ENCODE measurements around the gene MTOR. TPM values are rescaled to one million over a fixed set of nuclear protein-coding genes. Genes with fewer than 3 reads are reported as not detected.
"Not testable (repeated sequence)": the region's sequence is repeated elsewhere in the genome, so short reads cannot be mapped to it uniquely, and the experiment has no call there.

Gene MTOR
- total and polyA plus RNA-seq, 5 donors, result 19.2 to 35.5 (median 28.5) TPM

DNA sequence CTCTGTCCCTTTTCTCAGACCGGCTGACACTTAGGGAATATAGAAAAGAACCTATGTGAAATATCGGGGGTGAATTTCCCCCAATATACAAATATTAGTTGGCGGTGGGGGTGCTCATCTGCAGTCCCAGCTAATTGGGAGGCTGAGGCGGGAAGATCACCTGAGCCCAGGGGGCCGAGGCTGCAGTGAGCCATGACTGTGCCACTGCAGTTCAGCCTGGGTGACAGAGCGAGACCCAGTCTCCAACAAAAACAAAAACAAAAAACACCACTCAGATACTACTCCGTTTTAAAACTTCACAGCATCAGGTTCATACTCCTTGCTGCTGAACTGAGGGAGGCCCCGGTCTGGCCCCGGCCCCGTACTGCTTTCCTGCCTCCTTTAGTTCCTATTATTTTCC, 156.8 kb downstream of the MTOR start:
- Histone ChIP-seq H3K4me1 (ENCODE audit: control insufficient read depth, insufficient read depth, low read length) (no peaks in the 10 kb centered on the region), H3K27ac (ENCODE audit: low read length) (no peak overlapping the region), H3K27me3 (ENCODE audit: control insufficient read depth, insufficient read depth) (no peaks in the 10 kb centered on the region), H3K4me3 (ENCODE audit: low read length) (no peak overlapping the region), H3K9me3 (ENCODE audit: control insufficient read depth, low read length) (no peaks in the 10 kb centered on the region)
- DNase-seq (no peak), ATAC-seq (no peak)
- 92% methylated on average over 10 of the region's 10 CpGs for WGBS
- intact Hi-C loops (cut with DNase I), result no loop called here

DNA sequence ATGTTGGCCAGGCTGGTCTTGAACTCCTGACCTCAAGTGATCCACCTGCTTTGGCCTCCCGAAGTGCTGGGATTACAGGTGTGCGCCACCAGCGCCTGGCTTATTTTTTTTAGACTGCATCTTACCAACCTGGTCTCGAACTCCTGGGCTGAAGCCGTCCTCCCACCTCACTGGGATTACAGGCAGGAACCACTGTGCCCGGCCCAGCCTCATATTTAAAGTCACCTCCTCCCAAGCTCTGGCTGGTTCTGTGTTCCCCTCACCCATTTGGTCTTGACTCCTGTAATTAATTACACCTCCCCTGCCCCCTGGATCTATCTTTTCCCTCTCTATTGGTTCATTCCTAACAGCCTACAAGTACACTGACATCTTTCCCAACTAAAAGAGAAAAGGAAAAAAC, 161.0 kb downstream of the MTOR start:
- no peak overlapping the region for H3K4me3 ChIP-seq (ENCODE audit: low read length)
- no peaks in the 10 kb centered on the region for H3K27me3 ChIP-seq (ENCODE audit: control insufficient read depth, insufficient read depth)
- no peak for ATAC-seq
- no peak for DNase-seq
- no peak overlapping the region for H3K27ac ChIP-seq (ENCODE audit: low read length)
- intact Hi-C loops (cut with DNase I), result no loop called here
- WGBS, result 93% methylated on average over 6 of the region's 6 CpGs
- H3K4me1 ChIP-seq (ENCODE audit: control insufficient read depth, insufficient read depth, low read length), result no peaks in the 10 kb centered on the region
- H3K9me3 ChIP-seq (ENCODE audit: control insufficient read depth, low read length), result no peaks in the 10 kb centered on the region

DNA sequence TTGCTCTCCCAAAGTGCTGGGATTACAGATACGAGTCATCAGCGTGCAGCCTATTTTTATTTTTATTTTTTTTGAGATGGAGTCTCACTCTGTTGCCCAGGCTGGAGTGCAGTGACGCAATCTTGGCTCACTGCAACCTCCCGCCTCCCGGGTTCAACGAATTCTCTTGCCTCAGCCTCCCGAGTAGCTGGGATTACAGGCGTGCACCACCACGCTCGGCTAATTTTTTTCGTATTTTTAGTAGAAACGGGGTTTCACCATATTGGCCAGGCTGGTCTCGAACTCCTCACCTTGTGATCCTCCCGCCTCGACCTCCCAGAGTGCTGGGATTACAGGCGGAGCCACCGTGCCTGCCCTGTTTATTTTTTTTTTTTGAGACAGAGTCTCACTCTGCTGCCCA, 161.5 kb downstream of the MTOR start:
- 95% methylated on average over 17 of the region's 17 CpGs for WGBS
- DNase-seq; H3K9me3 ChIP-seq (ENCODE audit: control insufficient read depth, low read length); H3K27me3 ChIP-seq (ENCODE audit: control insufficient read depth, insufficient read depth); H3K27ac ChIP-seq (ENCODE audit: low read length); H3K4me1 ChIP-seq (ENCODE audit: control insufficient read depth, insufficient read depth, low read length); H3K4me3 ChIP-seq (ENCODE audit: low read length); ATAC-seq; intact Hi-C loops (cut with DNase I): not testable (repeated sequence)

DNA sequence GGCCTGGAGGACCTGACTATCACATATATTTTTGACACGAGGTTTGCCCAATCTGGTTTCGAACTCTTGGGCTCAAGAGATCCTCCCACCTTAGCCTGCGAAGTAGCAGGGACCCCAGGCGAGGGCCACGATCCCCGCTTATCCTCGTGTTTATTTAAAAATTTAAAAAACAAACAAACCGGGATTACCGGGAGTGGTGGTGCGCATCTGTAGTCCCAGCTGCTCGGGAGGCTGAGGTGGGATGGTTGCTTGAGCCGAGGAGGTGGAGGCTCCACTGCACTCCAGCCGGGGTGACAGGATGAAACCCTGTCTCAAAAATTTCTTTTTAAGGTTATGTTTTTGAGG, 162.2 kb downstream of the MTOR start:
- peak overlapping the region; percentile 76 for H3K4me3 ChIP-seq (ENCODE audit: low read length)
- intact Hi-C loops (cut with DNase I), result no loop called here
- H3K27ac ChIP-seq (ENCODE audit: low read length), result peak overlapping the region; percentile 65
- no peaks in the 10 kb centered on the region for H3K9me3 ChIP-seq (ENCODE audit: control insufficient read depth, low read length)
- no peaks in the 10 kb centered on the region for H3K4me1 ChIP-seq (ENCODE audit: control insufficient read depth, insufficient read depth, low read length)
- no peaks in the 10 kb centered on the region for H3K27me3 ChIP-seq (ENCODE audit: control insufficient read depth, insufficient read depth)
- WGBS, result 55% methylated on average over 13 of the region's 13 CpGs
- DNase-seq (no peak), ATAC-seq (no peak)

DNA sequence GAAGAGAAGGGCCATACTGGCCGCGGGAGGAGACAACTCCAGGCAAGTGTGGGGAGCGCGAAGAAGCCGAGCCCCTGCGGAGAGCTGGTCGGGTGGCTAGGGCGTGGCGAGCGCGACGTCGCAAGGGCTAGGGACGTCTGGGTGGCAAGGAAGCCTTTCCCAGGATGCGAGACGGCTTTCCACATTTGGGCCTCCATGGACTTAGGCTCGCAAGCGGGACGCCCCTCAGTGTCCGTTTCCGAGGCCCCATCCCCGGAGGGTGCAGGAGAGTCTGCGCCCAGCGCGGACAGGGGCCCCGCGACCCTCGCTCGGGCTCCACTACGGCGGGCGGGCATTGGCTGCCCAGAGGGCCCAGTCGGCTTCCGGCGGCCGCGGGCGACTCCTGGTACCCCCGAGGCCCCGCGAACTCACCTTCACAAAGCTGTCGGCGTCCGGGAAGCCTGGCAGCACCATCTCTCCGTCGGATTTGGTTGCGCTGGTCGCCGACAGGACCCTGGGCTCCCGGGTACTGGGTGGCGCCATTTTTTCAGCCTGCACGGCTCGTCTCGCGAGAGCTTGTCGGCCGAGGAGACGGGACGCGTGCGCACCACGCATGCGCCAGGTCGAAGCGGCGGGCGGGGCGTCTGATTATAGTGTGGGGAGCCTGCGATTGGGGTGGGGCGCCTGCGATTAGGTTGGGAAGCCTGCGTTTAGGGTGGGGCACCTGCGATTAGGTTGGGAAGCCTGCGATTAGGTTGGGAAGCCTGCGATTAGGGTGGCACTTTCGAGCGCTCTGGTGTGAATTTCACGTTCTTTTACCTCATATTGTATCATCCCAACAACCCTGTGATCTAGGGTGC, 162.8 kb downstream of the MTOR start, which contains the start of gene EXOSC10:
EXOSC10 (minus strand) TSS at position 560 of the 839 bp plus-strand sequence; CDS start at position 522, 38 bp downstream.
- intact Hi-C loops (cut with DNase I), result no loop called here
- WGBS, result under 1% methylated on average over 78 of the region's 78 CpGs
- peak; percentile 97 to 98 for ATAC-seq
- Histone ChIP-seq H3K27ac (ENCODE audit: low read length) (peak within 1 kb of the TSS; percentile 65), H3K9me3 (ENCODE audit: control insufficient read depth, low read length) (no peaks in the 10 kb centered on the region), H3K4me3 (ENCODE audit: low read length) (peak within 1 kb of the TSS; percentile 76), H3K4me1 (ENCODE audit: control insufficient read depth, insufficient read depth, low read length) (no peaks in the 10 kb centered on the region), H3K27me3 (ENCODE audit: control insufficient read depth, insufficient read depth) (no peaks in the 10 kb centered on the region)
- peak; percentile 95 to 98 (median 98) for DNase-seq

DNA sequence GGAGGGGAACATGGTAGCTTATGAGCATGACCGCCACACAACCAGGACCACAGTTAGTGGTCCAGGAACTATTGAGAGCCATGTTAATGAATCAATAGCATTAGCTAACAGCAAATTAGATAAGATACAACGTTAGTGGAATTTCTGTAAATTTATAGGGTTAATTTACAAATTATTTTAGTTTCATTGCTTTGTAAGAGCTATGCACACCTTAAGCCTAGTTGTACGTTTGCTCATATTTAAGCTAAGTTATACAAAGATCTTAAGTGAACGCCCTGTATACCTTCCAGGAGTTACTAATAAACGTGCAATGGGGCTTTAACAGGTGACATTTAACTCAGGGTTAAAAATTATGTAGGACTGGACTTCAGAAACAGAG, 163.4 kb downstream of the MTOR start:
- no peaks in the 10 kb centered on the region for H3K27me3 ChIP-seq (ENCODE audit: control insufficient read depth, insufficient read depth)
- H3K9me3 ChIP-seq (ENCODE audit: control insufficient read depth, low read length), result no peaks in the 10 kb centered on the region
- 15% methylated on average over 5 of the region's 5 CpGs for WGBS
- ATAC-seq (no peak), DNase-seq (no peak)
- intact Hi-C loops (cut with DNase I), result no loop called here
- H3K27ac ChIP-seq (ENCODE audit: low read length), result no peak overlapping the region
- H3K4me3 ChIP-seq (ENCODE audit: low read length), result peak overlapping the region; percentile 76
- no peaks in the 10 kb centered on the region for H3K4me1 ChIP-seq (ENCODE audit: control insufficient read depth, insufficient read depth, low read length)

DNA sequence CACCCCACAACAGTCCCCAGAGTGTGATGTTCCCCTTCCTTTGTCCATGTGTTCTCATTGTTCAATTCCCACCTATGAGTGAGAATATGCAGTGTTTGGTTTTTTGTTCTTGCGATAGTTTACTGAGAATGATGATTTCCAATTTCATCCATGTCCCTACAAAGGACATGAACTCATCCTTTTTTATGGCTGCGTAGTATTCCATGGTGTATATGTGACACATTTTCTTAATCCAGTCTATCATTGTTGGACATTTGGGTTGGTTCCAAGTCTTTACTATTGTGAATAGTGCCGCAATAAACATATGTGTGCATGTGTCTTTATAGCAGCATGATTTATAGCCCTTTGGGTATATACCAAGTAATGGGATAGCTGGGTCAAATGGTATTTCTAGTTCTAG, 178.6 kb downstream of the MTOR start:
- H3K4me1 ChIP-seq (ENCODE audit: control insufficient read depth, insufficient read depth, low read length); H3K27me3 ChIP-seq (ENCODE audit: control insufficient read depth, insufficient read depth); H3K27ac ChIP-seq (ENCODE audit: low read length); intact Hi-C loops (cut with DNase I); H3K4me3 ChIP-seq (ENCODE audit: low read length); DNase-seq; H3K9me3 ChIP-seq (ENCODE audit: control insufficient read depth, low read length); ATAC-seq: not testable (repeated sequence)
- WGBS, result 96% methylated on average over 2 of the region's 3 CpGs

DNA sequence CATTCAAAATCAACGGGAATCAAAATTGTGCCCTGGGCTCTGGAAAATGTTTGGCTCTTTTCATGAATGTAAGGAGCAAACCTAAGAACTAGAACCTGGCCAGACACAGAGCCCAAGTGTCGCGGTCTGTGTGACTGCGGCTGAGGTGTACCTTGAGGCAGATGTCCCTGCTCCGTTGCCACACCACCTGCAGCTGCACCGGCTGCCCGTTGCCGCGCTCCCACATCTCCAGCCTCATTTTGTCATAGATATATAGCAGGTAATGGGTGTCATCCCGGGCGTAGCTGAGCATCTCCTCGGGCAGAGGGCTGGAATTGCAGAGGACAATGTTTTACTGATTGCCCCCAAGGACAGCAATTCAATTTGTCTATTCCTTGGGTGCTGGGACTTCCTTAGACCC, 181.4 kb downstream of the MTOR start:
- H3K9me3 ChIP-seq (ENCODE audit: control insufficient read depth, low read length), result no peaks in the 10 kb centered on the region
- no peaks in the 10 kb centered on the region for H3K27me3 ChIP-seq (ENCODE audit: control insufficient read depth, insufficient read depth)
- 87% methylated on average over 12 of the region's 12 CpGs for WGBS
- DNase-seq (no peak), ATAC-seq (no peak)
- no peak overlapping the region for H3K27ac ChIP-seq (ENCODE audit: low read length)
- no peak overlapping the region for H3K4me3 ChIP-seq (ENCODE audit: low read length)
- intact Hi-C loops (cut with DNase I), result no loop called here
- H3K4me1 ChIP-seq (ENCODE audit: control insufficient read depth, insufficient read depth, low read length), result no peaks in the 10 kb centered on the region

DNA sequence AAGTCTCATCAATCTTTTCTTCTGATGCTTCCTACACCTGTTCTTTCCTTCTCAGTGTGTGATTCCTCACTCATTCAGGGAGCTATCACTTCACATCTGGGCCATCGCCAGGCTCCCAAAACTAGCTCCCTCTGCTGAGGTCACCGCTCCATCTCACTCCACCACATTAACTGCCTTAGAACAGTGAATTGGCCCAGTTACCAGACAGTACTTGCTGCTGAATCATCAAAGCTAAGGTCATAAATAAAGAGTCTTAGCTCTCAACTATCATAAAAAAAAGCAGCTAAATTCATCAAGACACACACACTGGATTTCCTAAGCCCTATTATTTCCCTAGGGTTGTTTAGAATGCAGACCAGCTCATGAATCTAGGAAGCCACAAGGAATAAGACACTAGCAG, 183.7 kb downstream of the MTOR start:
- H3K4me3 ChIP-seq (ENCODE audit: low read length), result no peak overlapping the region
- 96% methylated on average over 2 of the region's 2 CpGs for WGBS
- H3K27me3 ChIP-seq (ENCODE audit: control insufficient read depth, insufficient read depth), result no peaks in the 10 kb centered on the region
- DNase-seq, result no peak
- intact Hi-C loops (cut with DNase I), result no loop called here
- no peaks in the 10 kb centered on the region for H3K9me3 ChIP-seq (ENCODE audit: control insufficient read depth, low read length)
- ATAC-seq, result no peak
- no peak overlapping the region for H3K27ac ChIP-seq (ENCODE audit: low read length)
- H3K4me1 ChIP-seq (ENCODE audit: control insufficient read depth, insufficient read depth, low read length), result no peaks in the 10 kb centered on the region

DNA sequence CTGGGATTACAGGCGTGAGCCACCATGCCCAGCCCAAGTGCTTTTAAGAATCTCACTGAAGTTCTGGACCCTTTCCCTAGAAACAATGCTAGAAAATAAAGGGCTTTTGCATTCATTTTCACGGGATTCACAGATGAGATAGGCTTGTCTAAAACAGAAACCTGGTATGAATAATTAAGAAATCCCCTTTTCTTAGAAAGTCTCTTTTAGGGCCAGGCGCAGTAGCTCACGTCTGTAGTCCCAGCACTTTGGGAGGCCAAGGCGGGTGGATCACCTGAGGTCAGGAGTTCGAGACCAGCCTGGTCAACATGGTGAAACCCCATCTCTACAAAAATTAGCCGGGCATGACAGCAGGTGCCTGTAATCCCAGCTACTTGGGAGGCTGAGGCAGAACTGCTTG, 189.0 kb downstream of the MTOR start:
- intact Hi-C loops (cut with DNase I); H3K4me1 ChIP-seq (ENCODE audit: control insufficient read depth, insufficient read depth, low read length); H3K27ac ChIP-seq (ENCODE audit: low read length); H3K4me3 ChIP-seq (ENCODE audit: low read length); H3K27me3 ChIP-seq (ENCODE audit: control insufficient read depth, insufficient read depth); ATAC-seq; H3K9me3 ChIP-seq (ENCODE audit: control insufficient read depth, low read length); DNase-seq: not testable (repeated sequence)
- 91% methylated on average over 7 of the region's 7 CpGs for WGBS

DNA sequence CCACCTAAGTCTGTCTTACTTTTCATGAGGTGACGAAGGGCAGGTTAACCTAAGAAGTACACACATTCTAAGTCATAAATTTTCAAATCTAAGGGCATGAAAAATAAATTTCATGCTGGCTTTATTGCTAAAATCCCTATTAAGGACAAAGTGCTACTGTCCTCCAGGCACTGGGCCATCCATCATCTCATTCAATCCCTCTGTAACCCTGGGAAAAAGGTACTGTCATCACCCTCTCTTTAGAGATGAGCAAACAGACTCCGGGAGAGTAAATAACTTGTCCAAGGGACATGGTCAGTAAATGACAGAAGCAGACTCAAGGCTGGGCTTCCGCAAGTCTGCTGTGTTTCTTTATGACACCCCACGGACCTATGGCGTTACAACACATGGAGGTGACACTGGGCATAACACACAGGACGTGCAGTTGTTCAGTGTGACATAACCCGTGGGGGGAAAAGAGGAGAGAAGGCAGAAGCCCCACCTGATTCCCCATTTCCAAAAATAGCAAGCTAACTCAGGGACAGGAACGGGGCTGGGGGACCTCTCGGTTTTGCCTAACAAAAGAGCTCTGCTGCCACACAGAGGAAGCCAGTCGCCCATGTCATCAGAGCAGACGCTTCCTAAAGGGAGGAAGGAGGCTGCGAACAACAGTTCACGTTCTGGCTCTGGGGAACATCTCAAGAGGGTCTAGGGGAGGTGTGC, 190.0 kb downstream of the MTOR start:
- ATAC-seq, result no peak
- Histone ChIP-seq H3K4me3 (ENCODE audit: low read length) (no peak overlapping the region), H3K9me3 (ENCODE audit: control insufficient read depth, low read length) (no peaks in the 10 kb centered on the region), H3K27ac (ENCODE audit: low read length) (no peak overlapping the region), H3K4me1 (ENCODE audit: control insufficient read depth, insufficient read depth, low read length) (no peaks in the 10 kb centered on the region), H3K27me3 (ENCODE audit: control insufficient read depth, insufficient read depth) (no peaks in the 10 kb centered on the region)
- WGBS, result 68% methylated on average over 13 of the region's 13 CpGs
- DNase-seq, result no peak
- intact Hi-C loops (cut with DNase I), result no loop called here

All from right cardiac atrium (tissue), 5 donors.